AG04450 (cell line): ENCODE data around the gene HAPLN3. TPM values are rescaled to one million over a fixed set of nuclear protein-coding genes. Genes with fewer than 3 reads are reported as not detected.

Source experiments
- CTCF ChIA-PET: fragments of 300-600, 350-600 bp; formaldehyde crosslinking; extraction: SDS; loops from one replicate; lab custom pipeline; 2022; ENCODE audit warnings: antibody characterized with exemption, inconsistent platforms; lab: Charles Lee
- POLR2A ChIA-PET: fragments of 350-600 bp; formaldehyde crosslinking; extraction: SDS; loops from one replicate; lab custom pipeline; 2021; ENCODE audit warnings: antibody characterized with exemption, inconsistent platforms; lab: Yijun Ruan, JAX
- DNase-seq: peaks from one replicate; pipeline ENCODE4 v3.0.0-alpha.2; 2011; ENCODE audit warnings: low read depth, low spot score
- H3K27ac ChIP-seq: one replicate; pipeline ENCODE4 v1.5.1; 2012; ENCODE audit warnings: low read depth, low read length, control low read depth
- H3K27me3 ChIP-seq: one replicate; pipeline ENCODE4 v1.6.0; 2012; ENCODE audit warnings: low read length; ENCODE audit not compliant: control insufficient read depth, insufficient read depth
- H3K4me3 ChIP-seq: 2 replicates; pipeline ENCODE4 v1.5.1; 2011; ENCODE audit warnings: mild to moderate bottlenecking, low read depth, low read length, control low read depth
- H3K9me3 ChIP-seq: 2 replicates; pipeline ENCODE4 v1.5.1; 2012; ENCODE audit warnings: low read length; ENCODE audit not compliant: control insufficient read depth, insufficient read depth
- CTCF ChIP-seq: IDR thresholded peaks from 2 replicates; pipeline ENCODE4 v1.5.1; 2011; ENCODE audit warnings: low read depth, low read length, control low read depth, inconsistent platforms
- polyA plus RNA-seq: library from polyadenylated mRNA; depleted of rRNA; stranded (reverse); fragments of >200 nt; gene quantifications from 2 replicates; pipeline ENCODE4 v1.2.3, GENCODE V29; 2011

The HAPLN3 gene
- polyA plus RNA-seq, 1 experiment = 5.6 TPM

- TF ChIP-seq CTCF = no peak
- CTCF ChIA-PET = no interaction called here
- DNase-seq = no peak
- peaks cover 5% of the 10 kb centered on the region; the same call in 1 of the 2 replicates for H3K9me3 ChIP-seq
- H3K27me3 ChIP-seq = peaks cover 28% of the 10 kb centered on the region
- H3K4me3 ChIP-seq = no peak overlapping the region
- no peak overlapping the region for H3K27ac ChIP-seq
- POLR2A ChIA-PET = no interaction called here
Measured at GRCh38 chr15:88859550-88859949, 35.8 kb downstream of the HAPLN3 start.

GRCh38 chr15:88858934-88859333 is 36.4 kb downstream of the HAPLN3 start:
- ChIA-PET CTCF (no interaction called here), POLR2A (no interaction called here)
- no peak for TF ChIP-seq CTCF
- peaks cover 28% of the 10 kb centered on the region for H3K27me3 ChIP-seq
- H3K9me3 ChIP-seq = peaks cover 5% of the 10 kb centered on the region; the same call in 1 of the 2 replicates
- no peak overlapping the region for H3K27ac ChIP-seq
- H3K4me3 ChIP-seq = no peak overlapping the region
- no peak for DNase-seq

GRCh38 chr15:88852476-88852875 is 42.9 kb downstream of the HAPLN3 start:
- no peak for TF ChIP-seq CTCF
- Histone ChIP-seq H3K4me3 (no peak overlapping the region), H3K9me3 (peaks cover 5% of the 10 kb centered on the region; the same call in 1 of the 2 replicates), H3K27me3 (peaks cover 18% of the 10 kb centered on the region), H3K27ac (no peak overlapping the region)
- CTCF ChIA-PET = interaction anchor here (0.9 kb wide), 1 partner anchor 26 kb away, joined by 3 read pairs; no protein-coding TSS in a partner anchor
- DNase-seq = no peak
- POLR2A ChIA-PET = no interaction called here

- peaks cover 12% of the 10 kb centered on the region for H3K27me3 ChIP-seq
- no peak overlapping the region for H3K27ac ChIP-seq
- peaks cover 3% of the 10 kb centered on the region; the same call in 1 of the 2 replicates for H3K9me3 ChIP-seq
- TF ChIP-seq CTCF = no peak
- H3K4me3 ChIP-seq = no peak overlapping the region
- POLR2A ChIA-PET = no interaction called here
- DNase-seq = no peak
- CTCF ChIA-PET = no interaction called here
Measured at GRCh38 chr15:88849376-88850072, 45.8 kb downstream of the HAPLN3 start.

- no peak overlapping the region for H3K4me3 ChIP-seq
- ChIA-PET CTCF (no interaction called here), POLR2A (no interaction called here)
- DNase-seq = no peak
- TF ChIP-seq CTCF = no peak
- no peak overlapping the region for H3K27ac ChIP-seq
- peaks cover 3% of the 10 kb centered on the region; the same call in 1 of the 2 replicates for H3K9me3 ChIP-seq
- H3K27me3 ChIP-seq = peaks cover 17% of the 10 kb centered on the region
Measured at GRCh38 chr15:88848203-88848602, 47.1 kb downstream of the HAPLN3 start.
